ENCODE data around the gene ARL4D. TPM values are rescaled to one million over a fixed set of nuclear protein-coding genes. Genes with fewer than 3 reads are reported as not detected.
"Not testable (repeated sequence)": the region's sequence is repeated elsewhere in the genome, so short reads cannot be mapped to it uniquely, and the experiment has no call there.

Gene ARL4D
- total RNA-seq, 2 donors from 2014 or later: 1.5 to 1.7 TPM

GRCh38 chr17:43411369-43411677 lies 12.5 kb downstream of the ARL4D start:
- DNase-seq (ENCODE audit: low spot score): no peak
- no peaks in the 10 kb centered on the region for H3K4me1 Mint-ChIP-seq (ENCODE audit: low read depth in 2 of 2)
- peaks cover 15 to 17% of the 10 kb centered on the region in 2 donors for H3K27me3 Mint-ChIP-seq
- H3K27ac Mint-ChIP-seq: no peak overlapping the region
- no peak overlapping the region for H3K4me3 Mint-ChIP-seq
- H3K36me3 Mint-ChIP-seq: no peaks in the 10 kb centered on the region
- no peak for ATAC-seq
- H3K9me3 Mint-ChIP-seq: no peaks in the 10 kb centered on the region

- peaks cover 19 to 21% of the 10 kb centered on the region in 2 donors for H3K27me3 Mint-ChIP-seq
- no peak for ATAC-seq
- no peak overlapping the region for H3K4me3 Mint-ChIP-seq
- no peak for DNase-seq (ENCODE audit: low spot score)
- no peak overlapping the region for H3K27ac Mint-ChIP-seq
- no peaks in the 10 kb centered on the region for H3K9me3 Mint-ChIP-seq
- no peaks in the 10 kb centered on the region for H3K4me1 Mint-ChIP-seq (ENCODE audit: low read depth in 2 of 2)
- H3K36me3 Mint-ChIP-seq: no peaks in the 10 kb centered on the region
These were observed 13.0 kb downstream of the ARL4D start for GRCh38 chr17:43411749-43412148.

GRCh38 chr17:43412166-43412565 lies 13.4 kb downstream of the ARL4D start:
- H3K9me3 Mint-ChIP-seq: no peaks in the 10 kb centered on the region

GRCh38 chr17:43416998-43417890 lies 18.5 kb downstream of the ARL4D start:
- H3K27me3 Mint-ChIP-seq: peaks cover 29 to 41% of the 10 kb centered on the region in 2 donors
- no peak overlapping the region for H3K4me3 Mint-ChIP-seq
- no peaks in the 10 kb centered on the region for H3K9me3 Mint-ChIP-seq
- no peak for DNase-seq (ENCODE audit: low spot score)
- ATAC-seq: no peak
- no peaks in the 10 kb centered on the region for H3K4me1 Mint-ChIP-seq (ENCODE audit: low read depth in 2 of 2)
- H3K27ac Mint-ChIP-seq: no peak overlapping the region
- H3K36me3 Mint-ChIP-seq: no peaks in the 10 kb centered on the region

More at GRCh38 chr17:43412166-43412565, 13.4 kb downstream of the ARL4D start:
- no peaks in the 10 kb centered on the region for H3K4me1 Mint-ChIP-seq (ENCODE audit: low read depth in 2 of 2)
- ATAC-seq (no peak), DNase-seq (ENCODE audit: low spot score) (no peak)
- H3K36me3 Mint-ChIP-seq: no peaks in the 10 kb centered on the region
- H3K27ac Mint-ChIP-seq: no peak overlapping the region
- peaks cover 22 to 25% of the 10 kb centered on the region in 2 donors for H3K27me3 Mint-ChIP-seq
- H3K4me3 Mint-ChIP-seq: no peak overlapping the region

- no peak for DNase-seq (ENCODE audit: low spot score)
- H3K4me3 Mint-ChIP-seq: no peak overlapping the region
- ATAC-seq: no peak
- H3K4me1 Mint-ChIP-seq (ENCODE audit: low read depth in 2 of 2): no peaks in the 10 kb centered on the region
- H3K27ac Mint-ChIP-seq: no peak overlapping the region
- H3K36me3 Mint-ChIP-seq: no peaks in the 10 kb centered on the region
- no peaks in the 10 kb centered on the region for H3K9me3 Mint-ChIP-seq
- peaks cover 29 to 41% of the 10 kb centered on the region in 2 donors for H3K27me3 Mint-ChIP-seq
These were observed 19.9 kb downstream of the ARL4D start for GRCh38 chr17:43418441-43419374.

GRCh38 chr17:43419375-43419882 lies 20.6 kb downstream of the ARL4D start:
- not testable (repeated sequence) for ATAC-seq; DNase-seq (ENCODE audit: low spot score); H3K9me3 Mint-ChIP-seq; H3K4me3 Mint-ChIP-seq; H3K36me3 Mint-ChIP-seq; H3K27ac Mint-ChIP-seq; H3K4me1 Mint-ChIP-seq (ENCODE audit: low read depth in 2 of 2)
- peaks cover 29 to 38% of the 10 kb centered on the region in 2 donors for H3K27me3 Mint-ChIP-seq

- no peak overlapping the region for H3K27ac Mint-ChIP-seq
- no peaks in the 10 kb centered on the region for H3K36me3 Mint-ChIP-seq
- H3K27me3 Mint-ChIP-seq: peaks cover 0 to under 1% of the 10 kb centered on the region in 2 donors
- H3K9me3 Mint-ChIP-seq: no peaks in the 10 kb centered on the region
- no peak overlapping the region for H3K4me3 Mint-ChIP-seq
- DNase-seq (ENCODE audit: low spot score) (no peak), ATAC-seq (no peak)
- H3K4me1 Mint-ChIP-seq (ENCODE audit: low read depth in 2 of 2): no peaks in the 10 kb centered on the region
These were observed 25.1 kb downstream of the ARL4D start for GRCh38 chr17:43423777-43424455.

GRCh38 chr17:43427362-43428043 lies 28.7 kb downstream of the ARL4D start:
- peaks cover 11 to 17% of the 10 kb centered on the region in 2 donors for H3K27me3 Mint-ChIP-seq
- H3K4me1 Mint-ChIP-seq (ENCODE audit: low read depth in 2 of 2): no peaks in the 10 kb centered on the region
- H3K36me3 Mint-ChIP-seq: no peaks in the 10 kb centered on the region
- no peaks in the 10 kb centered on the region for H3K9me3 Mint-ChIP-seq
- H3K4me3 Mint-ChIP-seq: no peak overlapping the region
- no peak overlapping the region for H3K27ac Mint-ChIP-seq
- no peak for DNase-seq (ENCODE audit: low spot score)
- no peak for ATAC-seq

- H3K27me3 Mint-ChIP-seq: peaks cover 11 to 17% of the 10 kb centered on the region in 2 donors
These were observed 29.7 kb downstream of the ARL4D start for GRCh38 chr17:43428524-43428923.

GRCh38 chr17:43430936-43431713 lies 32.3 kb downstream of the ARL4D start:
- Mint-ChIP-seq H3K9me3 (no peaks in the 10 kb centered on the region), H3K27ac (no peak overlapping the region), H3K36me3 (no peaks in the 10 kb centered on the region), H3K4me1 (ENCODE audit: low read depth in 2 of 2) (no peaks in the 10 kb centered on the region), H3K4me3 (no peak overlapping the region), H3K27me3 (peaks cover 15 to 24% of the 10 kb centered on the region in 2 donors)
- no peak for DNase-seq (ENCODE audit: low spot score)
- ATAC-seq: no peak

More at GRCh38 chr17:43428524-43428923, 29.7 kb downstream of the ARL4D start:
- H3K4me1 Mint-ChIP-seq (ENCODE audit: low read depth in 2 of 2): no peaks in the 10 kb centered on the region
- H3K4me3 Mint-ChIP-seq: no peak overlapping the region
- no peaks in the 10 kb centered on the region for H3K9me3 Mint-ChIP-seq
- H3K27ac Mint-ChIP-seq: no peak overlapping the region
- no peaks in the 10 kb centered on the region for H3K36me3 Mint-ChIP-seq
- ATAC-seq (no peak), DNase-seq (ENCODE audit: low spot score) (no peak)

- Mint-ChIP-seq H3K4me3 (no peak overlapping the region), H3K27me3 (peaks cover 15 to 26% of the 10 kb centered on the region in 2 donors), H3K36me3 (no peaks in the 10 kb centered on the region), H3K4me1 (ENCODE audit: low read depth in 2 of 2) (no peaks in the 10 kb centered on the region), H3K9me3 (no peaks in the 10 kb centered on the region), H3K27ac (no peak overlapping the region)
- ATAC-seq (no peak), DNase-seq (ENCODE audit: low spot score) (no peak)
These were observed 33.1 kb downstream of the ARL4D start for GRCh38 chr17:43431714-43432523.

GRCh38 chr17:43434902-43435319 lies 36.1 kb downstream of the ARL4D start:
- no peak for ATAC-seq
- no peak for DNase-seq (ENCODE audit: low spot score)
- no peaks in the 10 kb centered on the region for H3K36me3 Mint-ChIP-seq
- H3K4me1 Mint-ChIP-seq (ENCODE audit: low read depth in 2 of 2): no peaks in the 10 kb centered on the region
- H3K27ac Mint-ChIP-seq: no peak overlapping the region
- no peaks in the 10 kb centered on the region for H3K9me3 Mint-ChIP-seq
- no peak overlapping the region for H3K4me3 Mint-ChIP-seq
- H3K27me3 Mint-ChIP-seq: peaks cover 15 to 26% of the 10 kb centered on the region in 2 donors
